ENCODE results near the gene PPP1R13B.

- no peak for TF ChIP-seq CTCF (optimal IDR thresholded peaks at IDR 0.05 in 1 of 3, IDR thresholded peaks at IDR 0.05 in 1 of 3, conservative IDR thresholded peaks at IDR 0.05 in 1 of 3; ENCODE audit: extremely low read depth in 1 of 3, insufficient read depth in 2 of 3, low read length in 3 of 3)
- no peak for TF ChIP-seq EZH2 (IDR thresholded peaks at IDR 0.05; ENCODE audit: low read length)
Measured at GRCh38 chr14:103871596-103872480, 24.5 kb upstream of the PPP1R13B start.
